Stimulated activated CD4-positive, alpha-beta T cell treated with anti-CD3 and anti-CD28 coated beads, Interleukin-2, amount 100 ng/mL, for 48 hours (primary cell): ENCODE results near the gene DPP8.
"Not testable (repeated sequence)": the region's sequence is repeated elsewhere in the genome, so short reads cannot be mapped to it uniquely, and the experiment has no call there.

Experiments used
- DNase-seq, 2 donors: peaks; one replicate each; pipeline ENCODE4 v3.0.0-alpha.2; 2020

DPP8 gene

DNA sequence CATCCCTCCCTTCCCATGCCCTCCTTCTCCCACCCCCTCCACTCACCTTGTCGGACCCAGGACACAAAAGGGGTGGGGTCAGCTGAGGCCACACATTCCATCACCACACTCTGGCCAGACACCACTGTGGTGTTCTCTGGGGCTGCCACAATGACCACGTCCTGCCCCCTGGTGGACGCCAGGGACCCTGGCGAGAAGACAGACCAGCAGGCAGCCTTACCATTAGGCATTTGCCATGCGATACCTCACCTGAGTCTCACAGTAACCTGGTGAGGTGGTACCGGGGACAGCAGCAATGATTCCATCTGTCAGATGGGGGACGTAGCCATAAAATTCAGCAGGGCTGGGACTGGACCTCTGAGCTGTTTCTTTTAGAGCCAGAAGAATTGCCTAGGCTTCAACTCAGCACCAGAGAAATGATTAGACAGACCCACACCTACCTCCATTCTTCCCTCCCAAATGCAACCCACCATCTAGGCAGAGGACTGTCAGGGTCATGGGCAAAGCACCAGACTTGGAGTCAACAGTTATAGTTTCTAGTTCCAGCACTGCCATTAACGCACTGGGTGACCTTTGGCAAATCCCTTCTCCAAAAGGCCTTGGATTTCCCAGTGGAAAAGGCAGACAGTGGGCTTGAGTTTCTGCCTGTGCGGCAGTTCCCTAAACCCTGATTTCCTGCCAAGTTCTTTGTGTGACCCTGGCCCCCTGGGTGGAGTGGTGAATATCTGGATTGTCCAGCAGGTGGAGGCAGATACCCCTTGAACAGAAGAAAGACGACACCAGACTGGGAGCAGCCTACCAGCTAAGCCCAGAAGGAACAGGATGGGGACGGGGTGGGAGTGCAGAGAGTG lies 116.5 kb downstream of the DPP8 start:
- DNase-seq, result peak; percentile 38 to 52

DNA sequence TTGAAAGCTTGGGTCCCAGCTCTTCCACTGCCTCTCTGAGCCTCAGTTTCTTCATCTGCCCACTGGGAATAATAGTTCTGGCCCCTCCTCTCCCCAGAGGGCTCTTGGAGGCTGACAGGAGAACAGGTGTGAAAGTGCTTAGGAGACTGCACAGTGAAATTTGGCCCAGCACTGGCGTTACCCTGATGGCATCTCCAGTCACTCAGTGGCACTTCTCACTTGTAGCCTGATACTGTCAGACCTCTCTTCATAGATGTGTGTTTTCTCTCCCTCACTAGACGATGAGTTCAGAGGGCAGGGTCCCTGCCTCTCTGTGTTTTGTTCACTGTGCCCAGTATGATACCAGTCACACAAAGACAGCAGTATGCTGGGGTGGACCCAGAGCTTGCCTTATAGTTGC lies 117.5 kb downstream of the DPP8 start:
- no peak for DNase-seq

DNA sequence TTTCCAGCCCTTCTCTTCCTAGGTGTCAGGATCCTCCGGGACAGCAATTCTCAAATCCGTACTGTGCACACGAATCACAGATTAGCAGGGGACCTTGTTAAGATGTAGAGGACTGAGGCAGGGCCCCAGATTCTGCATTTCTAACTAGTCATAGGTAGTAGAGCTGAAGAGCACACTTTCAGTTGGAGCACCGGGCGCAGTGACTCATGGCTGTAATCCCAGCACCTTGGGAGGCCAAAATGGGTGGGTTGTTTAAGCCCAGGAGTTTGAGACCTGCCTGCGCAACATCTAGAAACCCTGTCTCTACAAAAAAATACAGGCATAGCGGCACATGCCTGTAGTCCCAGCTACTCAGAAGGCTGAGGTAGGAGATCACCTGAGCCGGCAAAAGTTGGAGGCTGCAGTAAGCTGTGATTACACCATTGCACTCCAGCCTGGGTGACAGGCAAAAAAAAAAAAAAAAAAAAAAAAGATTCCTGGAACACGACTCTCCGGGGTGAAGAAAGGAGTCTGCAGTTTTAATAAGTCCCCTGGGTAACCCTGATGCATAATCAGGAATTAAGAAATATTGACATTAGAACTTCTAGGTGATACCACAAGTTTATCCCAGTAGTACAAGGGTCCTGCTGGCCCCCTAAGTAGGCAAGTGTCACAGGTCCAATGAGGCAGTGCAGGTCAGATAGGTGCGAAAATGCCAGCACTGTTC lies 118.3 kb downstream of the DPP8 start:
- DNase-seq, result no peak

DNA sequence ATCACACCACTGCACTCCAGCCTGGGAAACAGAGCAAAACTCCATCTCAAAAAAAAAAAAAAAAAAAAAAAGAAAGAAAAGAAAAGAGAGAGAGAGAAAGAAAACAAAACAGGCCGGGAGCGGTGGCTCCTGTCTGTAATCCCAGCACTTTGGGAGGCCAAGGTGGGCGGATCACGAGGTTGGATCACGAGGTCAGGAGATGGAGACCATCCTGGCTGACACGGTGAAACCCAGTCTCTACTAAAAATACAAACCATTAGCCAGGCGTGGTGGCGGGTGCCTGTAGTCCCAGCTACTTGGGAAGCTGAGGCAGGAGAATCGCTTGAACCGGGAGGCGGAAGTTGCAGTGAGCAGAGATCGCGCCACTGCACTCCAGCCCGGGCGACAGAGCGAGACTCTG lies 119.0 kb downstream of the DPP8 start:
- not testable (repeated sequence) for DNase-seq

DNA sequence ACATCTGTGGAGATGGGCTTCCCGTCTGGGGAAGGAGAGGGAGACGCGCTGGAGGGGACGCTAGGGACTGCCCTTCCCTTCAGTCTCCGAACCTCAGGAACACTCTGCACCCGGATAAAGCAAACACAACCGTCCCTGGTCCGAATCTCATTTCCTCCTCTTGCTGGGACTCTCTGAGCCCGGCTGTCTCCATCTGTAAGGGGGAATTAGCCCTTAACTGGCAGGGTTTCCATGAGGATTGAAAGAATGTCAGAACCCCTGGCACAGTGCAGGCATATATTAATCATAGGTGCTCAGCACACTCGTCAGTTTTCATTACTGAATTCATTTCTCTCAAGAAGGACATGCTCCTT lies 120.5 kb downstream of the DPP8 start:
- DNase-seq, result no peak

DNA sequence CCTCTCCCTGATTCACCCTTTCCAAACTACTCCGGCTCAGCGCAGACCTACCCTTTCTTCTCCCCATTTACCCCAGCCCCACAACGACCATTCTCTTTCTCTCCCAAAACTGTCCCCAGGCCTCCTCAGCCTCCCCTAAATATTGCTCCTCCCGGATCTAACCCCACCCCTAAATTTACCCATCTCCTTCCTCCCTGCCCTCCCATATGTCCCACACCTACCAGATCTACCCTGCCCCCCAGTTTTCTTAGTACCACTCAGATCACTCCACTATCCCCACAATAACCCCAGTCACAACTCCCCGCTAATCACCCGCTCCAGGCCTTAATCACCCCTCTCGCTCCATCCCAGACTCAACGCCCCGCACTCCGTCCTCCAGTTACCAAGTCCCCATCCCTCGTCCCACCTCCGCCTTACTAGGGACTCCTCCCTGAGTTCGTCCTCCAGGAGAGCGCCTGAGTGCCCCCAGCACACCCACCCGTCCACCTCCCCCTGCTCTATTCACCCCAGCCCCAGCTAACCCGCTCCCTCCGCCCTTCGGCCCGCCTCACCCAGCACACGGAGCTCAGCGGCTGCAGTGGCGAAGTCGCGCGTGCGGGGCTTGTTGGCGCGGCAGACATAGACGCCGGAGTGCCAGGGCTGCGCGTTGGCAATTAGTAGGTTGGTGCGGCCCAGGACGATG lies 121.1 kb downstream of the DPP8 start:
- no peak for DNase-seq

DNA sequence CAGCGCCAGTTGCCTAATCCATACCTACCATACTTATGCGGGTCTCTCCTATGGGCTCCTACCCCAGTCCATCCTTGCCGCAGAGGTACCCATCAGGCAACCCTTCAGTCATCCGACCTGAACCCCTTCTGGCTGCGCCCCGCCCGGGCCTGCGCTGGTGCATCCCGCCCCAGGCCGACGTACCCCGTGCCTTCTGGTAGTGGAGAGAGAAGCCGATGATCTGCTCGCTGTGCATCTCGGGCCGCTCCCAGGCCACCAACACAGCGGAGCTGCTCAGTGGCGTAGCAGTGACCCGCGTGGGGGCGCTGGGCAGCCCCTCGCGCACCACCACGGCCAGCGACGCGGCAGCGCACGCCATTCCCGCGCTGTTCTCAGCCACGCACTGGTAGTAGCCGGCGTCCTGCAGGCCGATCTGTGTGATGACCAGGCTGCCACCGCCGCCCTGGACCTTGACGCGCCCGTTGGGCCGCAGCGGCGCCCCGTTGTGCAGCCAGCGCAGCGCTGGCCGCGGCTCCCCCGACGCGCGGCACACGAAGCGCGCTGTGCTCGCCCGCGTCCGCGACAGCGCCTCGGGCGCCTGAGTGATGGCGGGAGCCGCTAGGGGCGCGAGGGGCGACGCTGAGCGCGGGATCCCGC lies 121.8 kb downstream of the DPP8 start:
- no peak for DNase-seq

DNA sequence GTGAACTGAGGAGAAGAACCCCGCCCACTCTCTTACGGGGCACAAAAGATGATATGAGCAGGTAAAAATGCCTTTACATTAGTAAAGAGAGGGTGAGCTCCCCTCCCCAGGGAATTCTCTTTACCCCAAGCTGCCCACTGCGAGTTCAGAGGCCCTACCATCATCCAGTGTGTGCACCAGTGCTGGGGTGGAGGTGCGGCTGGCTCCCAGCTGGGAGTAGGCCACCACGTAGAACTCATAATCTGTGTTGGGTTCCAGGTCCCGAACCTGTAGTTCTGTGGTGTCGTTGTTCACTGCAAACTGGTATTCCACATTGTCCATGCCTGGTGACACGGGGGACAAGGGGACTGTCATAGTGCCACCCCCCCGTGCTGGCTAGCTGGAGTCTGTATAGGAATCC lies 122.6 kb downstream of the DPP8 start:
- DNase-seq, result no peak

DNA sequence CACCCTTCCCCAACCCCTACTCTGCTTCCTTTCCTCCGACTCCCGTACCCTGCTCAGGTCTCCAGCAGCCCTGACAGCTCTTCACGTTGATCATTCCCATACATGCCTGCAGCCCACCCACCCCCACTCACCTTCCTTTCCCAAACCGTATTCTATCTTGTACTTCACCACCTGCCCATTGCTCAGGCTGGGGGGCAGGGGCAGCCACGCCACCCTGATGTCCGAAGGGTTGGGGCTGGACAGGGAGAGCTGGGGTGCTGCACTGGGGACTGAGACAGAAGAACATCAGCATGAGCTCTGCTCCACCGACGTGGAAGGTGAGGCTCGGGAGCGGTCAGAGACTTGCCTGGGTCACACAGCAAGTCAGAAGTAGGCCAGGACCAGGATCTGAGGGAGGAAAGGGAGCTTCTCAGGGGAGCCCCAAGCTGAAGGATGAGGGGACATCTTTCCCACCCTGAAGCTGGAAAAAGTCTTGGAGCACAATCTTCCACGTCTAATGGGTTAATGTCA lies 123.2 kb downstream of the DPP8 start:
- DNase-seq, result no peak

DNA sequence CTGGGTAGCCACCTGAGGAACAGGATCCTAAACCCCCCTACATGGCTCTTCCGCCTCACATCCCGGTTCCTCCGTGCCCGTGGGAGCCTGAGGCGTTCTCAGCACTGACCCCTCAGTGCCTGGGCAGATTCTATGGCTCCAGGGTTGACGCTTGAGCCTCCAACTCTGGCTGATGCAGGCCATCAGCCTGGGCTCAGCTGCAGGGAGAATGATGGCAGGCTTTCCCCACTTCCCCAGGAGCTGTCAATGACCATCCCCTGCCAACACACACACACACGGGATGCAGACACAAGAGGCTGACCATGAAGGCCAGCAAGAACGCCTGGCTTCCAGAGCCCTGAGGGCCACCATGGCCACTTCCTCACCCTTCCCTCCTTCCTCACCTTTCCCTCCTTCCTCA lies 123.9 kb downstream of the DPP8 start:
- DNase-seq, result no peak

DNA sequence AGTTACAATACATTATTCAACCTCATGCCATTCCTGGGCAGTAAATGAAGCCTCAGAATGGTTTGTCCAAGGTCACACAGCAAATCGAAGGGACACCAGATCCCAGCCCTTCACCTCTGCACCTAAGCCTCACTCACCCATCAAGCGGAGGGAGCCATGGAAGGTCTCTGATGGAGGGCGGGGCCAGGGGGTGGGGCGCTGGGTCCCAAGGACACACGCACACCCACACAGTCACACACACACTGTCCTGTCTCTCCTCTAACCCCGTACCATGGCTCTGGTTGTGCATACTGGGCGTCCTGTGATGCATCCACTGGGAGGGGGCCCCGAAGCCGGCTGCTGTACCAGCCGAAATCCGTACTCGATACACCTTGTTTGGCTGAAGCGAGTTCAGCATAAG lies 124.4 kb downstream of the DPP8 start:
- no peak for DNase-seq
